H9 (cell line): Measurements from ENCODE around the gene DNAH1. TPM values are rescaled to one million over a fixed set of nuclear protein-coding genes. Genes with fewer than 3 reads are reported as not detected.

ENCODE experiments used
- DNase-seq: peaks from one replicate; pipeline ENCODE4 v3.0.0-alpha.2; 2017
- H2AFZ ChIP-seq: one replicate; pipeline ENCODE4 v1.6.1; 2013; ENCODE audit warnings: mild to moderate bottlenecking, low read length, control low read depth, moderate library complexity
- H2AK5ac ChIP-seq: 2 replicates; pipeline ENCODE4 v1.6.1; 2013; ENCODE audit warnings: low read length, control low read depth, mixed read lengths; ENCODE audit not compliant: insufficient read length
- H2BK120ac ChIP-seq: one replicate; pipeline ENCODE4 v1.6.1; 2013; ENCODE audit warnings: low read depth, mild to moderate bottlenecking, low read length, control low read depth, inconsistent platforms; ENCODE audit not compliant: poor library complexity, severe bottlenecking
- H2BK12ac ChIP-seq: 2 replicates; pipeline ENCODE4 v1.6.1; 2013; ENCODE audit warnings: low read length, control low read depth, mixed read lengths, low read depth; ENCODE audit not compliant: insufficient read length
- H2BK15ac ChIP-seq: 2 replicates; pipeline ENCODE4 v1.6.1; 2013; ENCODE audit warnings: low read depth, low read length, control low read depth
- H2BK20ac ChIP-seq: one replicate; pipeline ENCODE4 v1.6.1; 2013; ENCODE audit warnings: low read depth, mild to moderate bottlenecking, low read length, control low read depth, inconsistent platforms; ENCODE audit not compliant: poor library complexity, severe bottlenecking
- H2BK5ac ChIP-seq: 2 replicates; pipeline ENCODE4 v1.6.1; 2013; ENCODE audit warnings: low read length, control low read depth, mixed read lengths; ENCODE audit not compliant: insufficient read length
- H3K14ac ChIP-seq: 2 replicates; pipeline ENCODE4 v1.6.1; 2013; ENCODE audit warnings: low read length, control low read depth; ENCODE audit not compliant: insufficient read depth
- H3K18ac ChIP-seq: 2 replicates; pipeline ENCODE4 v1.6.1; 2013; ENCODE audit warnings: low read depth, mild to moderate bottlenecking, mixed read lengths, low read length, control low read depth; ENCODE audit not compliant: insufficient read length
- H3K23ac ChIP-seq: 2 replicates; pipeline ENCODE4 v1.6.1; 2013; ENCODE audit warnings: low read length, control low read depth, mixed read lengths, low read depth; ENCODE audit not compliant: insufficient read length
- H3K23me2 ChIP-seq: 2 replicates; pipeline ENCODE4 v1.6.1; 2013; ENCODE audit warnings: low read depth, mild to moderate bottlenecking, mixed read lengths, low read length, control low read depth; ENCODE audit not compliant: insufficient read length, poor library complexity, severe bottlenecking
- H3K27ac ChIP-seq: 2 replicates; pipeline ENCODE4 v1.5.1; 2013; ENCODE audit warnings: low read length, control low read depth, mixed read lengths, low read depth; ENCODE audit not compliant: insufficient read length
- H3K27me3 ChIP-seq: 2 replicates; pipeline ENCODE4 v1.6.1; 2013; ENCODE audit warnings: low read length, control low read depth, inconsistent platforms; ENCODE audit not compliant: insufficient read depth
- H3K4ac ChIP-seq: 2 replicates; pipeline ENCODE4 v1.6.1; 2013; ENCODE audit warnings: low read depth, mild to moderate bottlenecking, control low read depth, inconsistent platforms, low read length, moderate library complexity
- H3K4me1 ChIP-seq: 2 replicates; pipeline ENCODE4 v1.6.1; 2013; ENCODE audit warnings: low read length, control low read depth, inconsistent platforms; ENCODE audit not compliant: insufficient read depth
- H3K4me2 ChIP-seq: 2 replicates; pipeline ENCODE4 v1.6.1; 2013; ENCODE audit warnings: low read length, control low read depth, mixed read lengths; ENCODE audit not compliant: insufficient read length, insufficient read depth
- H3K56ac ChIP-seq: 2 replicates; pipeline ENCODE4 v1.6.1; 2013; ENCODE audit warnings: low read depth, mild to moderate bottlenecking, mixed read lengths, low read length, control low read depth; ENCODE audit not compliant: insufficient read length
- H3K79me1 ChIP-seq: 2 replicates; pipeline ENCODE4 v1.6.1; 2013; ENCODE audit warnings: low read depth, mild to moderate bottlenecking, moderate library complexity, low read length, control low read depth, inconsistent platforms; ENCODE audit not compliant: insufficient read depth, poor library complexity, severe bottlenecking
- H3K79me2 ChIP-seq: 2 replicates; pipeline ENCODE4 v1.6.1; 2013; ENCODE audit warnings: low read length, control low read depth, inconsistent platforms; ENCODE audit not compliant: insufficient read depth
- H3K9ac ChIP-seq: 2 replicates; pipeline ENCODE4 v1.6.1; 2013; ENCODE audit warnings: low read length, control low read depth, mixed read lengths; ENCODE audit not compliant: insufficient read length; ENCODE audit errors: extremely low read depth
- H3K9me3 ChIP-seq: one replicate; pipeline ENCODE4 v1.6.1; 2013; ENCODE audit warnings: low read depth, low read length, inconsistent platforms; ENCODE audit not compliant: control insufficient read depth
- H3T11ph ChIP-seq: one replicate; pipeline ENCODE4 v1.6.1; 2013; ENCODE audit warnings: mild to moderate bottlenecking, low read length, control low read depth, inconsistent platforms
- H4K20me1 ChIP-seq: one replicate; pipeline ENCODE4 v1.6.1; 2013; ENCODE audit not compliant: control insufficient read depth, insufficient read length, insufficient read depth
- H4K5ac ChIP-seq: 2 replicates; pipeline ENCODE4 v1.6.1; 2013; ENCODE audit warnings: low read depth, mild to moderate bottlenecking, mixed read lengths, low read length, control low read depth; ENCODE audit not compliant: insufficient read length
- H4K8ac ChIP-seq: replicated peaks from 2 replicates; pipeline ENCODE4 v1.6.1; 2013; ENCODE audit warnings: low read length, control low read depth, mixed read lengths, low read depth; ENCODE audit not compliant: insufficient read length
- H4K91ac ChIP-seq: 2 replicates; pipeline ENCODE4 v1.6.1; 2013; ENCODE audit warnings: low read depth, mild to moderate bottlenecking, moderate library complexity, mixed read lengths, low read length, control low read depth; ENCODE audit not compliant: insufficient read length
- H3K27ac Mint-ChIP-seq, 3 experiments: 2 replicates in 2 of 3; 3 replicates in 1 of 3; pipeline ENCODE4 v1.8.0; 2020 to 2021; ENCODE audit warnings: mixed read lengths in 3 of 3, mild to moderate bottlenecking in 1 of 3, moderate library complexity in 1 of 3
- H3K27me3 Mint-ChIP-seq: 2 replicates; pipeline ENCODE4 v1.8.0; 2021; ENCODE audit warnings: low read depth, mild to moderate bottlenecking, moderate library complexity, mixed read lengths
- H3K36me3 Mint-ChIP-seq, 3 experiments: 2 replicates in 2 of 3; 3 replicates in 1 of 3; pipeline ENCODE4 v1.8.0; 2020 to 2021; ENCODE audit warnings: low read depth in 3 of 3, mixed read lengths in 3 of 3; ENCODE audit not compliant: insufficient read depth in 1 of 3
- H3K4me1 Mint-ChIP-seq, 2 experiments: 2 replicates each; pipeline ENCODE4 v1.8.0; 2020; ENCODE audit warnings: mixed read lengths in 2 of 2
- H3K4me3 Mint-ChIP-seq, 2 experiments: 2 replicates in 1 of 2; 3 replicates in 1 of 2; pipeline ENCODE4 v1.8.0; 2020 to 2021; ENCODE audit warnings: mild to moderate bottlenecking in 2 of 2, mixed read lengths in 2 of 2, moderate library complexity in 1 of 2
- H3K9me3 Mint-ChIP-seq, 2 experiments: 2 replicates in 1 of 2; 3 replicates in 1 of 2; pipeline ENCODE4 v1.8.0; 2020; ENCODE audit warnings: mild to moderate bottlenecking in 2 of 2, mixed read lengths in 2 of 2, moderate library complexity in 1 of 2
- WGBS: extraction: QIAGEN DNeasy Blood & Tissue Kit; methylation state at CpG from one replicate; pipeline ENCODE4 v1.1.7; 2013; ENCODE audit warnings: missing lambda C conversion rate, low lambda C conversion rate, mixed read lengths; ENCODE audit not compliant: insufficient read length; ENCODE audit errors: extremely low coverage; 5-methylcytosine and 5-hydroxymethylcytosine counted together
- total RNA-seq: library from RNA; stranded (reverse); gene quantifications from 2 replicates; pipeline ENCODE4 v1.2.1, GENCODE V29; 2021
- TF ChIP-seq, protein P1 (sequence below): fragments of 200-600 bp; sonication (generic); conservative IDR thresholded peaks from 3 replicates; pipeline ENCODE4 v1.8.0; 2021; ENCODE audit warnings: antibody characterized with exemption, mild to moderate bottlenecking

The DNAH1 gene
- total RNA-seq, 1 experiment from 2014 or later: 2.0 TPM

DNA sequence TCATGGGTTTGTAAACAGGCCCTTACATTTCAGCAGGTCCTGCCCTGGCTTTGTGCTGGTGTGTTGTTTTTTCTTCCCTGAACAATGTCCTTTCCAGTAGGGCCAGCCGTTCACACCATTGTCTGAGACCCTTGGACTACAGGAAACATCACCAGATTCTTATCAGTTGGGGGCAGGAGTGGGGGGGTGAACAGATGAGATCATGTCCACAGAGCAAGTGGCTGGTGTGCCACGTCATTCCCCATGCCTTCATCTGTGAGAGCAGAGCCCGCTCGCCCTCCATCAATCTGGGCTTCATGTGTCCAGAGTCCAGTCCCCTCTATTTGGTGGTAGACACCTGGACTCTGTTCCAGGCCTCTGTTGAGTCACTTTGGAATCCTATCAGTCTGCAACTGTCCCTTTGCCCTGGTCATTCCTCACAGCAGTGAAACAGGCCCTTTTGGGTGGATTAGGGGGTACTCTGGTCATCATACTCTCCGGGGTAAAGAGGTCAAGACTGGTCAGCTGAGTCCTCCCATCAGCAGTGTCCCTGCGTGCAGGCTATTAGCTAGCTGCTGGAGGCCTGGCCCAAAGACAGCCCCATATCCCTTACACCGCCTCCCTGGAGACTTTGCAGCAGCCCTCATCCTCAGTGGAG is 113.8 kb downstream of the DNAH1 start:
- Histone ChIP-seq H3K79me2 (no peaks in the 10 kb centered on the region), H4K91ac (no peak overlapping the region), H3K4me1 (no peaks in the 10 kb centered on the region), H4K5ac (no peak overlapping the region), H3K9me3 (no peaks in the 10 kb centered on the region), H2BK15ac (no peak overlapping the region), H3K14ac (no peak overlapping the region), H3K18ac (no peak overlapping the region), H3K27ac (no peak overlapping the region), H2BK5ac (no peak overlapping the region), H2BK120ac (no peak overlapping the region), H2AK5ac (no peak overlapping the region), H3K23me2 (no peaks in the 10 kb centered on the region), H4K20me1 (no peaks in the 10 kb centered on the region), H4K8ac (no peak overlapping the region), H3K27me3 (no peaks in the 10 kb centered on the region), H2BK20ac (no peak overlapping the region), H3K56ac (no peak overlapping the region), H2AFZ (no peak overlapping the region), H3T11ph (no peak overlapping the region), H2BK12ac (no peak overlapping the region), H3K23ac (no peak overlapping the region), H3K4me2 (no peak overlapping the region), H3K9ac (no peak overlapping the region), H3K4ac (no peak overlapping the region), H3K79me1 (no peaks in the 10 kb centered on the region)
- peaks cover 2% of the 10 kb centered on the region; the same call in 1 of the 2 replicates for H3K27me3 Mint-ChIP-seq
- WGBS: no CpG with 5 or more reads among the region's 7 CpGs
- no peak overlapping the region for H3K27ac Mint-ChIP-seq
- peaks cover 12 to 28% of the 10 kb centered on the region in 2 experiments for H3K4me1 Mint-ChIP-seq
- H3K9me3 Mint-ChIP-seq: no peaks in the 10 kb centered on the region
- TF ChIP-seq, protein P1, sequence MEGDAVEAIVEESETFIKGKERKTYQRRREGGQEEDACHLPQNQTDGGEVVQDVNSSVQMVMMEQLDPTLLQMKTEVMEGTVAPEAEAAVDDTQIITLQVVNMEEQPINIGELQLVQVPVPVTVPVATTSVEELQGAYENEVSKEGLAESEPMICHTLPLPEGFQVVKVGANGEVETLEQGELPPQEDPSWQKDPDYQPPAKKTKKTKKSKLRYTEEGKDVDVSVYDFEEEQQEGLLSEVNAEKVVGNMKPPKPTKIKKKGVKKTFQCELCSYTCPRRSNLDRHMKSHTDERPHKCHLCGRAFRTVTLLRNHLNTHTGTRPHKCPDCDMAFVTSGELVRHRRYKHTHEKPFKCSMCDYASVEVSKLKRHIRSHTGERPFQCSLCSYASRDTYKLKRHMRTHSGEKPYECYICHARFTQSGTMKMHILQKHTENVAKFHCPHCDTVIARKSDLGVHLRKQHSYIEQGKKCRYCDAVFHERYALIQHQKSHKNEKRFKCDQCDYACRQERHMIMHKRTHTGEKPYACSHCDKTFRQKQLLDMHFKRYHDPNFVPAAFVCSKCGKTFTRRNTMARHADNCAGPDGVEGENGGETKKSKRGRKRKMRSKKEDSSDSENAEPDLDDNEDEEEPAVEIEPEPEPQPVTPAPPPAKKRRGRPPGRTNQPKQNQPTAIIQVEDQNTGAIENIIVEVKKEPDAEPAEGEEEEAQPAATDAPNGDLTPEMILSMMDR: no peak
- H3K36me3 Mint-ChIP-seq: no peaks in the 10 kb centered on the region
- DNase-seq: no peak
- H3K4me3 Mint-ChIP-seq: no peak overlapping the region
